Measurements from ENCODE around the gene MAD1L1. TPM values are rescaled to one million over a fixed set of nuclear protein-coding genes. Genes with fewer than 3 reads are reported as not detected.
"Not testable (repeated sequence)": the region's sequence is repeated elsewhere in the genome, so short reads cannot be mapped to it uniquely, and the experiment has no call there.

MAD1L1 gene
- total RNA-seq, 2 experiments from 2014 or later, result 58.3 to 65.3 TPM

DNA sequence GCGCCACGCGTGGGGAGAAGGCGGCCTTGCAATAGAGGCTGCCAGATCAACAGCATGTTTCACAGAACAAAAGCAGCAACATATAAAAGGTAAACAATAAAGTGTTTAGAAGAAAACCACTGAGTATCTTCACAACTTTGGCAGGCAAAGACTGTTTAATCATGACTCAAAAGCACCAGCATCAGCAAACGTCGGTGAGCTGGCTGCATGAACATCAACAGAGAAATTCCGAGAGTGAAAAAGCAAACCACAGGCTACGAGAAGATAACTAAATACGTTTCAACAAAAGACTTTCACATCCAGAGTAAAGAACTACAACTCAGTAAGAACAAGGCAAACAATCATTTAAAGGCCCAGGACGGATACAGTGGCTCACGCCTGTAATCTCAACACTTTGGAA lies 172.0 kb downstream of the MAD1L1 start:
- H3K36me3 ChIP-seq (ENCODE audit: insufficient read depth, low read length), result peaks cover 23% of the 10 kb centered on the region
- POLR2A ChIA-PET, result interaction anchor here (0.9 kb wide), 1 partner anchor 92 kb away, joined by 3 read pairs; no protein-coding TSS in a partner anchor
- no peak for TF ChIP-seq EZH2phosphoT487 (IDR thresholded peaks at IDR 0.05; ENCODE audit: borderline replicate concordance, low read depth, low read length)
- TF ChIP-seq, protein P1, sequence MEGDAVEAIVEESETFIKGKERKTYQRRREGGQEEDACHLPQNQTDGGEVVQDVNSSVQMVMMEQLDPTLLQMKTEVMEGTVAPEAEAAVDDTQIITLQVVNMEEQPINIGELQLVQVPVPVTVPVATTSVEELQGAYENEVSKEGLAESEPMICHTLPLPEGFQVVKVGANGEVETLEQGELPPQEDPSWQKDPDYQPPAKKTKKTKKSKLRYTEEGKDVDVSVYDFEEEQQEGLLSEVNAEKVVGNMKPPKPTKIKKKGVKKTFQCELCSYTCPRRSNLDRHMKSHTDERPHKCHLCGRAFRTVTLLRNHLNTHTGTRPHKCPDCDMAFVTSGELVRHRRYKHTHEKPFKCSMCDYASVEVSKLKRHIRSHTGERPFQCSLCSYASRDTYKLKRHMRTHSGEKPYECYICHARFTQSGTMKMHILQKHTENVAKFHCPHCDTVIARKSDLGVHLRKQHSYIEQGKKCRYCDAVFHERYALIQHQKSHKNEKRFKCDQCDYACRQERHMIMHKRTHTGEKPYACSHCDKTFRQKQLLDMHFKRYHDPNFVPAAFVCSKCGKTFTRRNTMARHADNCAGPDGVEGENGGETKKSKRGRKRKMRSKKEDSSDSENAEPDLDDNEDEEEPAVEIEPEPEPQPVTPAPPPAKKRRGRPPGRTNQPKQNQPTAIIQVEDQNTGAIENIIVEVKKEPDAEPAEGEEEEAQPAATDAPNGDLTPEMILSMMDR (conservative IDR thresholded peaks at IDR 0.05; ENCODE audit: low read length), result no peak

DNA sequence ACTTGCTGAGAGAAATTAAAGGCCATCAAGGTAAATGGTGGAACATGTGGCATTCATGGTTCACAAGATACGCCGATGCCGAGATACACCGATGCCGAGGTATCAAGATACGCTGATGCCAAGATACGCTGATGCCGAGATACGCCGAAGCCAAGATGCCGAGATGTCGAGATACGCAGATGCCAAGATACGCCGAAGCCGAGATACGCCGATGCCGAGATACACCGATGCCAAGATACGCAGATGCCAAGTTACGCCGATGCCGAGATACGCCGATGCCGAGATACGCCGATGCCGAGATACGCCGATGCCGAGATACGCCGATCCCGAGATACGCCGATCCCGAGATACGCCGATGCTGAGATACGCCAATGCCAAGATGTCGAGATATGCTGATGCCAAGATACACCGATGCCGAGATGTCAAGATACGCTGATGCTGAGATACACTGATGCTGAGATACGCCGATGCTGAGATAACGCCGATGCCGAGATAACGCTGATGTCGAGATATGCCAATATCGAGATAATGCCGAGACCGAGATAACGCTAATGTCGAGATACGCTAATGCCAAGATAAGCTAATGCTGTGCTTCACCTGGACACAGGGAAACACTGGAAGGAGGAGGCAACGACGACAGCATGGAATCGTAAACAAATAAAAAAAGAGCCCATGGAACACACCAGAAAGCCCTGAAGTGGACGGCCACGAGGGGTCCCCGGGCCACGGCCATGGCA lies 172.6 kb downstream of the MAD1L1 start:
- Histone ChIP-seq H4K20me1 (ENCODE audit: insufficient read depth, low read length) (no peaks in the 10 kb centered on the region), H3K9me2 (ENCODE audit: insufficient read depth, low read length) (no peaks in the 10 kb centered on the region), H3K79me2 (ENCODE audit: insufficient read depth, low read depth, low read length) (no peaks in the 10 kb centered on the region), H2AFZ (ENCODE audit: low read length) (no peak overlapping the region), H3K27ac (ENCODE audit: low read depth, low read length, poor library complexity, severe bottlenecking) (no peak overlapping the region), H3K9me3 (ENCODE audit: low read length) (no peaks in the 10 kb centered on the region), H3K4me1 (ENCODE audit: insufficient read depth, low read length, poor library complexity, severe bottlenecking) (no peaks in the 10 kb centered on the region), H3K4me2 (ENCODE audit: low read length) (no peak overlapping the region), H3K4me3 (ENCODE audit: low read depth, low read length, poor library complexity, severe bottlenecking) (no peak overlapping the region), H3K36me3 (ENCODE audit: insufficient read depth, low read length) (peaks cover 19% of the 10 kb centered on the region)
- intact Hi-C loops (cut with micrococcal nuclease; ENCODE audit: unreplicated experiment), result no loop called here
- POLR2A ChIA-PET, result interaction anchor here (0.9 kb wide), 1 partner anchor 92 kb away, joined by 3 read pairs; no protein-coding TSS in a partner anchor
- BruUV-seq (replicated peaks), result no TSS peak
- DNase-seq (ENCODE audit: low spot score), result no peak
- TF ChIP-seq, protein P1 (conservative IDR thresholded peaks at IDR 0.05; ENCODE audit: low read length), result no peak
- no peak for TF ChIP-seq EZH2phosphoT487 (IDR thresholded peaks at IDR 0.05; ENCODE audit: borderline replicate concordance, low read depth, low read length)
- CTCF ChIA-PET (ENCODE audit: unreplicated experiment), result no interaction called here

More for the DNA sequence above, 172.0 kb downstream of the MAD1L1 start:
- BruUV-seq (replicated peaks), result no TSS peak
- Histone ChIP-seq H3K9me2 (ENCODE audit: insufficient read depth, low read length) (no peaks in the 10 kb centered on the region), H3K9me3 (ENCODE audit: low read length) (no peaks in the 10 kb centered on the region), H2AFZ (ENCODE audit: low read length) (no peak overlapping the region), H3K27ac (ENCODE audit: low read depth, low read length, poor library complexity, severe bottlenecking) (no peak overlapping the region), H4K20me1 (ENCODE audit: insufficient read depth, low read length) (no peaks in the 10 kb centered on the region), H3K4me2 (ENCODE audit: low read length) (no peak overlapping the region), H3K4me1 (ENCODE audit: insufficient read depth, low read length, poor library complexity, severe bottlenecking) (peaks cover 4% of the 10 kb centered on the region), H3K79me2 (ENCODE audit: insufficient read depth, low read depth, low read length) (no peaks in the 10 kb centered on the region), H3K4me3 (ENCODE audit: low read depth, low read length, poor library complexity, severe bottlenecking) (no peak overlapping the region)
- no peak for DNase-seq (ENCODE audit: low spot score)
- intact Hi-C loops (cut with micrococcal nuclease; ENCODE audit: unreplicated experiment), result no loop called here
- CTCF ChIA-PET (ENCODE audit: unreplicated experiment), result no interaction called here

DNA sequence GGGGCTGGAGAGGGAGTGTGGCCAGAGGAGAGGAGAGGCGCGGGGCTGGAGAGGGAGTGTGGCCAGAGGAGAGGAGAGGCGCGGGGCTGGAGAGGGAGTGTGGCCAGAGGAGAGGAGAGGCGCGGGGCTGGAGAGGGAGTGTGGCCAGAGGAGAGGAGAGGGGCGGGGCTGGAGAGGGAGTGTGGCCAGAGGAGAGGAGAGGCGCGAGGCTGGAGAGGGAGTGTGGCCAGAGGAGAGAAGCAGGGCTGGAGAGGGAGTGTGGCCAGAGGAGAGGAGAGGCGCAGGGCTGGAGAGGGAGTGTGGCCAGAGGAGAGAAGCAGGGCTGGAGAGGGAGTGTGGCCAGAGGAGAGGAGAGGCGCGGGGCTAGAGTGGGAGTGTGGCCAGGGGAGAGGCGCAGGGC lies 174.5 kb downstream of the MAD1L1 start:
- intact Hi-C loops (cut with micrococcal nuclease; ENCODE audit: unreplicated experiment); BruUV-seq (replicated peaks); H4K20me1 ChIP-seq (ENCODE audit: insufficient read depth, low read length); H3K9me2 ChIP-seq (ENCODE audit: insufficient read depth, low read length); CTCF ChIA-PET (ENCODE audit: unreplicated experiment); H3K4me3 ChIP-seq (ENCODE audit: low read depth, low read length, poor library complexity, severe bottlenecking); DNase-seq (ENCODE audit: low spot score); H3K27ac ChIP-seq (ENCODE audit: low read depth, low read length, poor library complexity, severe bottlenecking); H3K9me3 ChIP-seq (ENCODE audit: low read length); POLR2A ChIA-PET; H3K4me2 ChIP-seq (ENCODE audit: low read length); H3K4me1 ChIP-seq (ENCODE audit: insufficient read depth, low read length, poor library complexity, severe bottlenecking); H3K79me2 ChIP-seq (ENCODE audit: insufficient read depth, low read depth, low read length); H2AFZ ChIP-seq (ENCODE audit: low read length): not testable (repeated sequence)
- peaks cover 18% of the 10 kb centered on the region for H3K36me3 ChIP-seq (ENCODE audit: insufficient read depth, low read length)

All from OCI-LY7 (cell line).